K562 (cell line): ENCODE data around the gene LZTS2. TPM values are rescaled to one million over a fixed set of nuclear protein-coding genes. Genes with fewer than 3 reads are reported as not detected.
A peak's percentile ranks its signal among the peaks of the same experiment; 100 is the strongest.

Source experiments
- CC2D1A ChIP-seq: fragments of 450-650 bp; IDR thresholded peaks from 2 replicates; pipeline ENCODE4 v1.6.1; 2017; ENCODE audit warnings: mild to moderate bottlenecking
- CTBP1 ChIP-seq: fragments of 450-650 bp; IDR thresholded peaks from 2 replicates; pipeline ENCODE4 v1.6.1; 2016; ENCODE audit warnings: borderline replicate concordance
- CTCFL ChIP-seq: IDR thresholded peaks from 2 replicates; pipeline ENCODE4 v1.6.1; 2011; ENCODE audit warnings: borderline replicate concordance, low read depth, mild to moderate bottlenecking, moderate library complexity, low read length; ENCODE audit not compliant: insufficient read depth, poor library complexity, severe bottlenecking
- HMG20B ChIP-seq: fragments of 250-450 bp; sonication (Bioruptor Pico); IDR thresholded peaks from 2 replicates; pipeline ENCODE4 v1.5.0; 2021; ENCODE audit warnings: mild to moderate bottlenecking
- HMGXB4 ChIP-seq: sonication (generic); formaldehyde crosslinking; IDR thresholded peaks from 2 replicates; pipeline ENCODE4 v1.8.1; 2023; ENCODE audit warnings: mild to moderate bottlenecking, missing genetic modification reagents
- MNT ChIP-seq, 2 experiments: fragments of 450-650 bp; conservative IDR thresholded peaks; 2 replicates each; pipeline ENCODE4 v1.6.1; 2017; ENCODE audit warnings: mild to moderate bottlenecking in 2 of 2, moderate library complexity in 2 of 2
- NKRF ChIP-seq: fragments of 450-650 bp; IDR thresholded peaks from 2 replicates; pipeline ENCODE4 v1.6.1; 2016; ENCODE audit warnings: borderline replicate concordance
- NR2C1 ChIP-seq, 2 experiments: fragments of 450-650 bp; IDR thresholded peaks; 2 replicates each; pipeline ENCODE4 v1.6.1; 2017; ENCODE audit warnings: mild to moderate bottlenecking in 2 of 2, antibody characterized with exemption in 1 of 2, inconsistent platforms in 1 of 2, missing compliant biosample characterization in 1 of 2, missing genetic modification characterization in 1 of 2
- TAF1 ChIP-seq: IDR thresholded peaks from 2 replicates; pipeline ENCODE4 v1.6.1; 2011; ENCODE audit warnings: mild to moderate bottlenecking, low read length, moderate library complexity; ENCODE audit not compliant: insufficient read depth, control insufficient read depth, severe bottlenecking; ENCODE audit errors: extremely low read depth
- TEAD2 ChIP-seq: fragments of 450-650 bp; IDR thresholded peaks from 2 replicates; pipeline ENCODE4 v1.6.1; 2016; ENCODE audit warnings: missing genetic modification characterization, control low read depth, missing compliant biosample characterization
- ZBTB11 ChIP-seq, 3 experiments: fragments of 200-800 bp in 1 of 3; fragments of 250-450 bp in 1 of 3; fragments of 450-650 bp in 1 of 3; sonication (Bioruptor Pico) in 1 of 3; sonication (Bioruptor generic) in 1 of 3; formaldehyde crosslinking in 1 of 3; IDR thresholded peaks; 2 replicates each; pipeline versions ENCODE4 v1.6.1 to v1.8.0; 2016 to 2022; ENCODE audit warnings: mild to moderate bottlenecking in 2 of 3, missing genetic modification characterization in 2 of 3, missing compliant biosample characterization in 1 of 3, moderate library complexity in 1 of 3
- ZKSCAN8 ChIP-seq: fragments of 200-800 bp; sonication (Bioruptor generic); IDR thresholded peaks from 2 replicates; pipeline ENCODE4 v1.6.1; 2016; ENCODE audit warnings: missing genetic modification characterization, missing compliant biosample characterization
- polyA plus RNA-seq, 8 experiments: library from polyadenylated mRNA; depleted of rRNA in 4 of 8; stranded (reverse) in 5 of 8; unstranded in 3 of 8; fragments of >200 nt; fragmentation: Nextera tagmentation in 2 of 8; fragmentation: Illumina TruSeq in 1 of 8; extraction: Ambion mirVana in 2 of 8; extraction: Trizol in 1 of 8; gene quantifications; 2 replicates each; pipeline versions ENCODE4 v1.2.1 to v1.2.3, GENCODE V29; 2011 to 2014; ENCODE audit warnings: inconsistent platforms in 1 of 8, missing spikeins in 1 of 8
- total RNA-seq, 7 experiments: library from RNA; depleted of rRNA in 6 of 7; stranded (reverse); fragments of >200 nt in 6 of 7; fragmentation: Illumina TruSeq in 2 of 7; extraction: Trizol in 2 of 7; gene quantifications; 2 replicates each; pipeline versions ENCODE4 v1.2.1 to v1.2.3, GENCODE V29; 2011 to 2021; ENCODE audit warnings: low replicate concordance in 1 of 7

LZTS2 gene
- total and polyA plus RNA-seq, 9 of the 15 experiments (the other 6 are each of a cell fraction or from before 2014, with no cell fraction given), result 0.23 to 42.5 (median 14.7) TPM

- no peak for TF ChIP-seq TEAD2 (tag)
- TF ChIP-seq NKRF, result peak; percentile 99
- TF ChIP-seq HMG20B, result no peak
- peak in 1 of 3 experiments; percentile 86; a peak in 2 of 6 replicates for TF ChIP-seq ZBTB11 (CRISPR knock-in tag; IDR thresholded peaks at IDR 0.05)
- TF ChIP-seq CTCFL, result no peak
- peak; percentile 77 for TF ChIP-seq TAF1
- TF ChIP-seq CC2D1A, result no peak
- no peak for TF ChIP-seq CTBP1
- TF ChIP-seq MNT (conservative IDR thresholded peaks at IDR 0.05), result peak; percentile 99 to 100
- TF ChIP-seq HMGXB4, result no peak
- TF ChIP-seq ZKSCAN8 (CRISPR knock-in tag), result no peak
- peak; percentile 99 for TF ChIP-seq NR2C1 (IDR thresholded peaks at IDR 0.05)
- TF ChIP-seq NR2C1 (tag; IDR thresholded peaks at IDR 0.05), result peak; percentile 99
Observed at GRCh38 chr10:100986952-100987684, 12.5 kb upstream of the LZTS2 start, which contains the start of the genes MRPL43 and TWNK (continued).
